Activated CD4-positive, alpha-beta T cell treated with anti-CD3 and anti-CD28 coated beads for 1 hour (primary cell): ENCODE data around the gene U2SURP.
"Not testable (repeated sequence)": the region's sequence is repeated elsewhere in the genome, so short reads cannot be mapped to it uniquely, and the experiment has no call there.

ENCODE experiments used
- DNase-seq: peaks from one replicate; pipeline ENCODE4 v3.0.0-alpha.2; 2020

U2SURP gene

GRCh38 chr3:143073983-143074382, 72.6 kb downstream of the U2SURP start:
- DNase-seq, result not testable (repeated sequence)

DNA sequence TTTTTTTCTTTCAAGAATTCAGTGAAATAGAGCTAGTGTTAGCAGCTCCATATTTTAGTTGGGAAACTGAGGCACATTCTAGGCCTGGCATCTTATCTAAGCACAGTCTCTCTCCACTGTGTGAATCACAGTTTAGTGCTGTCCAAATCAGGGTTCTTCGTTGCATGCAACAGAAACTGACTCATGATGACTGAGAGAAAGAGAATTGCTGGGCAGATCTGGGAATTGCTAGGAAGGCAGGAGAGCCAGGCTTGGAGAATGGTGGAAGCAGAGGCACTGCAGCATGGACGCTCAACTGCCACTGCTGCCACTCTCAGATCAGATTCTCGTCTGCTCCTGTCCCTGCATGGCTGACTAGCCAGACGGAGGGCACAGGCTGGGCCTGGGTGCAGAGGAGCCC, 77.5 kb downstream of the U2SURP start:
- no peak for DNase-seq

- no peak for DNase-seq
Observed at GRCh38 chr3:143080196-143080595, 78.8 kb downstream of the U2SURP start.

DNA sequence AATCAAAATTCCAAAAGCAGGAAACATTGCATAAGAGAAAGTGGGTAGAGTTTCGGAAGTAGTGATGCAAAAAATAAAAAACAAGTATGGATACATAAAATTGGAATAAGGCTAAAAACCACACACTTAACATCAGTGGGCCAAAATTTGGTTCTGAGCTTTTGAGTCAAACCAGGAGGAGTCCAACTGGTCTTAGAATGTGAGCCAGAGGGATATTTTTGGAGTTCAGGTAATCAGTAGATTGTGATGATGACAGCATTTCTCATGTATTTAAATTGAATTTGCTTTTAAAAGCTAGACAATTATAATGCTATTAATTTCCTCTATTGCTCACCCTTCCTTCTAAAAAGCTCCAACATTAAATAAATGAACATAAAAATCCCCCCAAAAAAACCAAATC, 80.0 kb downstream of the U2SURP start:
- DNase-seq, result no peak

DNA sequence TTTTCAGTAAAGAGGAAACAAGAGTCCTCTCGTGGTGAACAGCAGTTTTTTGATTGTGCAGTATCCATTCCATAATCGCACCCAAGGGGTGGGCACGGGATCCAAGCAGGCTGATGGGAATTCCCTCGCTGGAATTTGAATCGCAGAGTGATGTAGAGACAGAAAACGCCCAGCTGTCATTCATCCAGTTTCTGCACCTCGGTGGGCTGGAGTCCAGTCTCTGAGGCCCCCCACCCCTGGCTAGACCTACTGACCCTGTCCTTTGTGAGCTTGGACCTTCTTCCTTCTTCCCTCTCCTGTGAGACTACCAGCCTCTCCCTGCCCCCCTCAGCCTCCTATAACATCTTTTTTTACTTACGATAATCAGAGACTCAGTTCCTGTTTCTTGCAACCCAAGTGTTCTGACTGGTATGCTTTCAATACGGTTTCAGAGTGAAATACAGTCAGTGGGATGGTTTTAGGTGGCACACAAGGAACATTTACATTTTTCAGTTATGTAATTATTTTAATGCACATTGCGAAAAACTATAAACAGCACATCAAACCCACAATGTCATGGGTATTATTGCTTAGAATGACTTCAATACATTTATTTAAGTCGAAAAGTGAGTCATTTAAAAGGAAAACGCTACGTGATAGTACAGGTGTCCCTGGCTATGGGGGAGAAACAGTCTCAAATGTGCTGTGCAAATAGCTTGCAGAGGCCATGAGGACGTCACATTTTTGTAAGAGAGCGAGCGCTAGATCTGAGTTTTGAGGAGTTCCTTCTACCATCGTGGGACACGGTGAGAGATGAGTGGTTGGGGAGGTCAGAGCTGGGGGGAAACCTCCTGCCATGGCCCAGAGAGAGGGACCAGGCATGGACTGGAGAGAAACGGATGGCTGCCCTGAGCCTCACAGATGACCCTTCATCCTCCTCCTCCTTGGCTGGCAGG, 80.7 kb downstream of the U2SURP start:
- no peak for DNase-seq

DNA sequence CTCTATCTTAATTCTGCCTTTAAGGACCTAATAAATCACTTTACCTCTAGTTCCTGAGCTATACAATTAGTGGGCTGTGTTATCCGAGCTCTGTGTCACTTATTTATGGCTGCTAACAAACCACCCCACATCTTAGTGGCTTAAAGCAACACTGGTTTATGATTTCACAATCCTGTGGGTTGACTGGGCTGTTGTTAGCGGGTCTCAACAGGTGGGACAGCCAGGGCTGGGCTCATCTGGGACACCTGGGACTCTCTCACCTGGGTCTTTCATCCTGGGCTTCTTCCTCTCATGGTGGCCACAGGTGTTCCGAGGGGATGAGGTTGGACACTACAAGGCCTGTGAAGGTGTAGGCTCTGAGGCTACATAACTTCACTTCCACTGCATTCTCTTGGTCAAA, 82.4 kb downstream of the U2SURP start:
- DNase-seq, result no peak

DNA sequence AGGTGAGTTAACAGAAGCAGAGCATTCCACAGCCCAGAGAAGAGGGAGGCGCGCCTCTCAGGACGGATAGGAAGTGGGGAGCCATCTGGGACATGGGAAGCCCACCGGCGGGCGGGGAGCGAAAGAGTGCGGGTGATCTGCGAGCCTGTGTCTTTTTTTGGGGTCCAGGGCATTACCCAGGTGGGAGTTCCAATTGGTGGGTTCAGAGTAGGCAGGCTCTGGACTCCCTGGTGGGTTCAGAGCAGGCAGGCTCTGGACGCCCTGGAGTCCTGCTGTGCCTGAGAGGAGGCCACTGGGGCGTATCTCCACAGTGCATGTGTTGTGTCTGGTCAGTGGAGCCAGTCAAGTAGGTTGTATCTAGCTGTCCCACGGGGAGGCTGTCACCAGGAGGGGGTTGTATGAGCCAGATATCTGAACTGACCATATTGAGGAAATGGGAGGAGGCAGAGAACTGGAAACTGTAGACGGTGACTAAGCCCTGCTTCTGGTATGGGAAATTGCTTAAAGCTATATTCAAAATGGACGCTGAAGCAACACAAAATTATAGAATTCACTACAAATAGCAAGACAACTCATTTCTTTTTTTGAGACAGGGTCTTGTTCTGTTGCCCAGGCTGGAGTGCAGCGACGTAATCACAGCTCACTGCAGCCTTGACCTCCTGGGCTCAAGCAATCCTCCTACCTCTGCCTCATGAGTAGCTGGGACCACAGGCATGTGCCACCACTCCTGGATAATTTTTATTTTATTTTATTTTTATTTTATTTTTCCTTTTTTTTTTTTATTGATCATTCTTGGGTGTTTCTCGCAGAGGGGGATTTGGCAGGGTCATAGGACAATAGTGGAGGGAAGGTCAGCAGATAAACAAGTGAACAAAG, 83.7 kb downstream of the U2SURP start:
- DNase-seq, result no peak

GRCh38 chr3:143088835-143089234, 87.5 kb downstream of the U2SURP start:
- DNase-seq, result no peak

DNA sequence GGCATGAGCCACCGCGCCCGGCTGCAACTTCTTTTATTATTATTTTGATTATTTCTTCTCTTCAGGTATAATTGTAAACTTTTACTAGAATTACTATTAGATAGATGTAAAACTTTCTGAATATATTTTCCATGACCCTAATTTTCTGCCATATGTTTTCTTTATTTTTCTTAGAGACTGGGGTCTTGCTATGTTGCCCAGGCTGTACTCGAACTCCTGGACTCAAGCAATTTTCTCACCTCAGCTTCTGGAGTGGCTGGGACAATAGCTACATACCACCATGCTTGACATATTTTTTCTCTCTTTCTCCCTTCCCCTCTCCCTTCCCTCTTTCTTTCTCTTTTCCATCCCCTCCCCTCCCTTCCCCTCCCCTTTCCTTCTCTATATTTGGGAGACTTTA, 88.6 kb downstream of the U2SURP start:
- no peak for DNase-seq

DNA sequence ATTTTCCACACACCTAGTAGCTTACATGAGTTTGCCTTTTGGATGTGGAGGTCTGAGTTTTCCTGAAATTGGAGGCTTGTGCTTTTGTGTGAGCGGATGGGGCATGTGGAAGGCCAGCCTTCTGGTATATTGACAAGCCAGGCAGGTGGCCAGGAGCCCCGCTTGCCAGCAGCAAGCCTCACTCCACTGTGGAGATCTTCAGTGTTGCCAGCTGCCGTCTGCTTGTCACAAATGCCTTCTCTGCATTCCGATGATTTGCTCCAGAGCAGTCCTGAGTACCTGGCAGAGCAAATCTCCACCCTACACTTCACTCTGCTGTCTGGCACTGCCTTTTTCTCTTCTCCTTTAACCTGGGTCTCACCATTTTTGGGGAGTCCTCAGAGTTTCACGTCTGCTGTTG, 89.1 kb downstream of the U2SURP start:
- DNase-seq, result no peak

- DNase-seq, result no peak
Observed at GRCh38 chr3:143090976-143091837, 89.8 kb downstream of the U2SURP start.

- no peak for DNase-seq
Observed at GRCh38 chr3:143092191-143092590, 90.8 kb downstream of the U2SURP start.

DNA sequence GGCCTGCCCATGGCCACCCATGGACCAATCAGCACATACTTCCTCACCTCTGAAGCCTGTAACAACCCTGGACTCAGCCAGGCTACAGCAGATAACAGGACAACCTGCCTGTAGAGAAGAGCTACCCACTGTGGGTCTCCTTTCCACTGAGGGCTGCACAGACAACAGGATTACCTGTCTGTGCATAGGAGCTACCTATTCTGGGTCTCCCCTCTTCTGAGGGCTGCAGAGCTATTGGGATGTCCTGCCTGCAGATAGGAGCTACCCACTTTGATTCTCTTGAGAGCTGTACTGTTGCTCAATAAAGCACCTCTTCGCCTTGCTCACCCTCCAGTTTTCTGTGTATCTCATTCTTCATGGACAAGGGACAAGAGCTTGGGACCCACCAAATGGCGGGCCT, 94.4 kb downstream of the U2SURP start:
- DNase-seq, result no peak

DNA sequence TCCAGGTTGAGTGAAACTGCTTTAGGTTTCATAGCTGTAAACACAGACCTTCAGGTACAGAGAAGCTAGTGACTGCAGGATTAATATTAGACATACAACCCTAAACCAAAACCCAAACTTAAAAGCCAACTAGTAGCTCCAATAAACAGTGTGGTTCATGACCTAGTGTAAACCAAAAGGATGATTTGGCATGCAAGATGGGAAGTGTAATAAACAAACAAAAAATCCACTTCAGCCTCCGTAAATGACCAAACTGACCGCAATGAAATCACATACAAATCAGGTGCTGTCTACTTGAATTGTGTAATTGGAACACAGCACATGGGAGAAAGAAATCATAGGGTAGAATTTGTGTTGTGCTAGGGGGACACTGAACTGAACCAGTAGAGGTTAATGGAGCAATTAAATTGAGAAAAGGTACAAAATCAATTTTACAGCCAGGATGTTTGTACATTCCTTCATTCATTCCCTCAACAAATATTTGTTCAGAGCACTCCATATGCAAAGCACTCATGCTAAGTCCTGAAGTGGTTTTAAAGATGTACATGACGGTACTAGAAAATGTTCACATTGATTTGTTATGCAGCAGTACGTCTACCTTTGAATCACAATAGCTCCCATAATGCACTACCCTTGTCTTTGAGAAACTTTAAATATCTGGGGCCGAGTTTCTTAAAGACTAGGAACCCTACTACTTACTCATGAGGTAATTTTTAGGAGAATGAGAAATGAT, 96.8 kb downstream of the U2SURP start:
- no peak for DNase-seq

GRCh38 chr3:143099210-143099609, 97.8 kb downstream of the U2SURP start:
- no peak for DNase-seq

DNA sequence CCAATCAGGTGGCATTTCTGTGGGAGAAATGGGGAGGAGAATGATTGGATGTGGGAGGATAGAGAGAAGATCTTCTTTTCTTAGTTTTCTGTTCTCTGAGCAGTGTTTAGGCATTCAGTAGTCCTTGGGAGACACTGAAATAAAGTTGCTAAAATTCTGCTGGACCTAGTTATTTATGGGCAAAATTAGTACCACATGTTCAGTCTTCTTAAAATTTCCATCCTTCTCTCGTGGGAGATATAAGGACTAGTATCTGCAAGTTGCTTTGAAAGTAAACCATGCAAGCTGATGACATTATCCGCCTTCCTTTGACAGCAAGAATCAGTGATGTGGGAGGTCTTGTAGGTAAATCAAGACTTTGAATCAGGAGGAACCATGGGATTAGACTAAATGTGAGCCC, 98.3 kb downstream of the U2SURP start:
- DNase-seq, result no peak

DNA sequence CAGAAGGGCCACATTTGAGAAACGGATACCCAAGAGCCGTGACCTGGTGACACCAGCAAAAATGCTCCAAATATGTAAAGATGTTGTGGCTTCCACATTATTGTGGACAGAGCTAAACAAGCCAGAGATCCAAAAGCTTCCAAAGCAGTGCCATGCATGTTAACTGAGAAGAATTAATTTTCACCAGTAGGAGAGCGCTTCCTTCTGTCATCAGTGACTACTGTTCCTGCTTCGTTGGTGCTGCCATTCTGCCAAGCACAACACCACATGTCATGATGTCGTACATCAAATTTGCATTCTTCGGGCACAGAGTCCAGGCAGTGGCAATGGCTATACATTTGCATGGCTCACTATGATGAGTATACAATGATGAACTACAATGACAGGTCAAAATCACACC, 99.1 kb downstream of the U2SURP start:
- DNase-seq, result no peak

GRCh38 chr3:143101792-143102381, 100.5 kb downstream of the U2SURP start:
- no peak for DNase-seq

GRCh38 chr3:143103652-143104051, 102.3 kb downstream of the U2SURP start:
- DNase-seq, result no peak

GRCh38 chr3:143105170-143105569, 103.8 kb downstream of the U2SURP start:
- no peak for DNase-seq

DNA sequence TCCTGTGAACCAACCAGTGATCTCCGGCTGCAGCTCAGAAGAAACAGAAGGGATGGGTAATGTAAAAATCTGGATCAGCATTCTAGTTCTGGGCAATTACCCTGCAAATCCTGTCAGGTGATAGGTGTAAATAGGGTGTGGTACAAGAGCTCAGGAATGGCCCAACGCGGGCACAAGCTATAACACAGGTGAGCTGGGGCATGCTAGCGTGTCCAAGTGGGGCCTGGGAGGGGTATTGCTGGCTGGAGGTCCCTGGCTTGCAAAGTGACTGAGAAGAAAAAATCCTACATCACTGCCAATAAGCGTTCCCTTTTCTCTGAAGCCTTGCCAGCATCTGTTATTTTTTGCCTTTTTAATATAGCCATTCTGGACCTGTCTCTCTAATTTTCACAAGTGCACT, 108.5 kb downstream of the U2SURP start:
- no peak for DNase-seq
